Hypothalamus (tissue), 51 donors: Measurements from ENCODE around the gene TAX1BP1.

Experiments
- DNase-seq, 51 donors: peaks; one replicate each; lab custom pipeline; 2025; lab: John Stamatoyannopoulos, UW

TAX1BP1 gene

GRCh38 chr7:27739909-27740448, at the start of gene TAX1BP1:
TSS of gene TAX1BP1 (plus strand) at chr7:27740162. CDS start at chr7:27748525, 8,363 bp downstream.
- DNase-seq, result peak; percentile 55 to 97 (median 92)

- no peak for DNase-seq
Measured at GRCh38 chr7:27690649-27691048, 49.3 kb upstream of the TAX1BP1 start.

- peak in 4 of 51 donors; percentile 4 to 20 (median 13) for DNase-seq
Measured at GRCh38 chr7:27693794-27694193, 46.2 kb upstream of the TAX1BP1 start.

- no peak for DNase-seq
Measured at GRCh38 chr7:27695096-27695495, 44.9 kb upstream of the TAX1BP1 start.

- DNase-seq, result peak in 3 of 51 donors; percentile 2 to 28 (median 3)
Measured at GRCh38 chr7:27697861-27698430, 42.0 kb upstream of the TAX1BP1 start.

- DNase-seq, result no peak
Measured at GRCh38 chr7:27699751-27700150, 40.2 kb upstream of the TAX1BP1 start.

- DNase-seq, result no peak
Measured at GRCh38 chr7:27700501-27700900, 39.5 kb upstream of the TAX1BP1 start.

- DNase-seq, result no peak
Measured at GRCh38 chr7:27703181-27703580, 36.8 kb upstream of the TAX1BP1 start.

- DNase-seq, result no peak
Measured at GRCh38 chr7:27704422-27705199, 35.4 kb upstream of the TAX1BP1 start.

- DNase-seq, result no peak
Measured at GRCh38 chr7:27705200-27705594, 34.8 kb upstream of the TAX1BP1 start.

- no peak for DNase-seq
Measured at GRCh38 chr7:27708485-27708884, 31.5 kb upstream of the TAX1BP1 start.

GRCh38 chr7:27709137-27710075, 30.6 kb upstream of the TAX1BP1 start:
- DNase-seq, result no peak

GRCh38 chr7:27712217-27712616, 27.7 kb upstream of the TAX1BP1 start:
- no peak for DNase-seq

- no peak for DNase-seq
Measured at GRCh38 chr7:27714831-27715444, 25.0 kb upstream of the TAX1BP1 start.

- DNase-seq, result peak in 5 of 51 donors; percentile 1 to 5 (median 2)
Measured at GRCh38 chr7:27723085-27723484, 16.9 kb upstream of the TAX1BP1 start.

- no peak for DNase-seq
Measured at GRCh38 chr7:27727058-27727457, 12.9 kb upstream of the TAX1BP1 start.

GRCh38 chr7:27730112-27730511, 9.8 kb upstream of the TAX1BP1 start:
- DNase-seq, result no peak

- DNase-seq, result no peak
Measured at GRCh38 chr7:27734583-27734982, 5.4 kb upstream of the TAX1BP1 start.

- no peak for DNase-seq
Measured at GRCh38 chr7:27735165-27735564, 4.8 kb upstream of the TAX1BP1 start.

- no peak for DNase-seq
Measured at GRCh38 chr7:27735831-27736230, 4.1 kb upstream of the TAX1BP1 start.
